Common myeloid progenitor, CD34-positive (primary cell): ENCODE measurements around the gene BNIPL.

ENCODE experiments used
- CTCF ChIA-PET: fragments of 350-600 bp; sonication (Branson Sonifier 250); formaldehyde crosslinking; loops from one replicate; lab custom pipeline; 2021; ENCODE audit warnings: antibody characterized with exemption; lab: Charles Lee
- POLR2A ChIA-PET: fragments of 350-600 bp; sonication (Branson Sonifier 250); formaldehyde crosslinking; loops from one replicate; lab custom pipeline; 2021; ENCODE audit warnings: antibody characterized with exemption; lab: Charles Lee
- DNase-seq, 3 donors: peaks; one replicate each; pipeline versions ENCODE4 v3.0.0 to v3.0.0-alpha.2; 2013
- H3K27ac ChIP-seq, 2 experiments: 1 replicate in 1 of 2; 2 replicates in 1 of 2; pipeline ENCODE4 v1.7.0; 2013; ENCODE audit warnings: inconsistent platforms in 2 of 2, low read length in 2 of 2, mild to moderate bottlenecking in 2 of 2, low read depth in 1 of 2, moderate library complexity in 1 of 2; ENCODE audit not compliant: severe bottlenecking in 2 of 2, insufficient read depth in 1 of 2, poor library complexity in 1 of 2
- H3K27me3 ChIP-seq, 5 experiments: replicated peaks in 2 of 5; 1 replicate in 3 of 5; 2 replicates in 2 of 5; pipeline versions ENCODE4 v1.6.1 to v1.7.0; 2013; ENCODE audit warnings: low read length in 4 of 5, mild to moderate bottlenecking in 2 of 5, moderate library complexity in 2 of 5, inconsistent platforms in 1 of 5; ENCODE audit not compliant: insufficient read depth in 5 of 5, control insufficient read depth in 4 of 5
- H3K36me3 ChIP-seq, 4 experiments: 1 replicate in 2 of 4; 2 replicates in 2 of 4; pipeline versions ENCODE4 v1.6.1 to v1.7.0; 2013; ENCODE audit warnings: low read length in 3 of 4, control low read depth in 1 of 4, mild to moderate bottlenecking in 1 of 4; ENCODE audit not compliant: control insufficient read depth in 4 of 4, insufficient read depth in 4 of 4
- H3K4me1 ChIP-seq, 4 experiments: 1 replicate in 3 of 4; 2 replicates in 1 of 4; pipeline versions ENCODE4 v1.6.1 to v1.7.1; 2013; ENCODE audit warnings: low read length in 3 of 4, mild to moderate bottlenecking in 3 of 4, control low read depth in 1 of 4, inconsistent platforms in 1 of 4, moderate library complexity in 1 of 4; ENCODE audit not compliant: control insufficient read depth in 4 of 4, insufficient read depth in 4 of 4; ENCODE audit errors: control extremely low read depth in 1 of 4
- H3K4me3 ChIP-seq, 7 experiments: 1 replicate in 4 of 7; 2 replicates in 3 of 7; pipeline versions ENCODE4 v1.5.1 to v1.7.0; 2013; ENCODE audit warnings: mild to moderate bottlenecking in 7 of 7, low read length in 6 of 7, moderate library complexity in 6 of 7, inconsistent platforms in 2 of 7, low read depth in 2 of 7, control low read depth in 1 of 7; ENCODE audit not compliant: insufficient read depth in 4 of 7, control insufficient read depth in 1 of 7; ENCODE audit errors: extremely low read depth in 1 of 7
- H3K9me3 ChIP-seq, 5 experiments: 1 replicate in 4 of 5; 2 replicates in 1 of 5; pipeline versions ENCODE4 v1.6.1 to v1.7.1; 2013; ENCODE audit warnings: low read length in 4 of 5, mild to moderate bottlenecking in 2 of 5, inconsistent platforms in 1 of 5, low read depth in 1 of 5, moderate library complexity in 1 of 5; ENCODE audit not compliant: control insufficient read depth in 4 of 5, insufficient read depth in 2 of 5; ENCODE audit errors: control extremely low read depth in 1 of 5
- WGBS: methylation state at CpG from one replicate; pipeline ENCODE4 v1.1.5; 2013; ENCODE audit not compliant: insufficient coverage; 5-methylcytosine and 5-hydroxymethylcytosine counted together

The BNIPL gene

DNA sequence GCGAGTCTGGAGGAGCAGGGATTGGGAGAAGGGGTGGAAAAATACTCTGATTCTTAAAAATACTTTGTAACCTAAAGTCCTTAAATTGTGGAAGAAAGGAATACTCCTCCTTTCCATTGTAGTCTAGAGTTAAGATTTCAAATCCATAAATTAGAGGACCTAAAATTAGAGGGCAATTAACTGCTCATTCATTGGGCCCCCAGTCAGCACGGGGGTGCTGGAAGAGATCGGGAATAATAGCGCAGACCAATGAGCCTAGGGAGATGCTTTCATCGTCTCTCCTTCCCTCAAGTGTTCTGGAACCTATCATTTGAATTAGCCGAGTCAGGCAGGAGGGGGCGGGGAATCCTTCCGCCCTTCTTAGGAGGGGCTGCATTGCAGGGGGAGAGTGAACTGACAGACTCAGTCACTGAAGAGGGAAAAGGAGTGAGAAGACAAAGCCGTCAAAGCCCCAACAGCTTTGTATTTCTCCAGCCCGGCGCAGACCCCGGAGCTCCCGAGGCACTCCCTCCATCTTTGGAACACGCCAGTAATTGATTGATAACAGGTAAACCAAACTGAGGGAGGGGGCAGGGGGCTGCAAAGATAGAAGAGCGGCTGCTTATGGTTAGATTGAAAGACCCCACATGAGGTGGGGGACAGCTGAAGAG, 23.7 kb downstream of the BNIPL start, which contains the start of gene MLLT11:
TSS of gene MLLT11 (plus strand) at position 391 of the 650 bp plus-strand sequence. CDS start 6,828 bp downstream, outside the sequence.
- peak within 1 kb of the TSS; percentile 66 to 98 (median 95) for H3K4me3 ChIP-seq
- ChIA-PET POLR2A (interaction anchor here (0.6 to 3.6 kb wide), 4 partner anchors 9 to 26 kb away, joined by 3 to 19 read pairs (median 4); partner anchors contain the start of gene GABPB2), CTCF (interaction anchor here (0.8 to 7.6 kb wide), 13 partner anchors 9 to 100 kb away, joined by 3 to 59 read pairs (median 4); partner anchors contain the start of genes C1orf56, GABPB2 and MINDY1)
- peak; percentile 55 to 71 (median 68) for DNase-seq
- H3K27ac ChIP-seq, result peak within 1 kb of the TSS; percentile 79 to 93
- H3K36me3 ChIP-seq, result peaks cover 0 to 19% (median 4%) of the 10 kb centered on the region in 4 experiments
- no peaks in the 10 kb centered on the region for H3K27me3 ChIP-seq
- H3K9me3 ChIP-seq, result no peaks in the 10 kb centered on the region
- peaks cover 18 to 64% (median 51%) of the 10 kb centered on the region in 4 experiments for H3K4me1 ChIP-seq
- WGBS, result 0% methylated on average over 12 of the region's 15 CpGs

DNA sequence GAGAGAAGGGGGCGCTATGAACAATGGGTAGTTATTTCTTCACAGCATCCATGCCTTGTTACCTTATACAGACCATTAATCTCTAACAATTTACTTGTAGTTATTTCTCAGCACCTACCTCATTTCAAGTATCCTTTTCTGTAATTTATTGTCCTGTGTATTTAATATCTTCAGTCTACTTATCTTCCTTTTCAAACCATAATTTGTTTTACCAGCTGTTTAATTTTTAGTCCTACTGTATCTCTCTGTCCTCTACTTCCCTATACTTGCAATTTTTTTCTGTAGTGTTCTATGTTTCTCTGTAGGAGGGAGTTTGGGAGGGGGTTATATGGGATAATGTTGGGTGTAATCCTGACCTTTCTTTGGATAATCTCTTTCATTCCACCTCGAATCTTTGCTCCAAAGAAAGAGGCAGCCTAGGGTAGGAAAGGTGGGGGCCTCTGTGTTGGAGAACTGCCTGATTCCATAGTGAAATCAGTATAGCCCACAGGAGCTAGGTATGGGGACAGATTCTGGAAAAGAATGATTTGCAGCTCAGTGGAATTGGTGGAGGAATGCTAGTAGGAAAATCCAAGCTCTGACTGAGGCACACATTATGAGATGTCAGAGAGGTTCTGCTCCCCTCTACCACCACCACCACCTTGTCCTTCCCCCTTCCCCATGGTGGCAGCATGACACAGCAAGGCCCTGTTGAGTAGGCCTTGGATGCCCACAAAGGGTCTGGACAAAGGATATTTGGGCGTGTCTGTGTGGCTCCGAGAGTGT, 24.5 kb downstream of the BNIPL start:
- Histone ChIP-seq H3K27me3 (no peaks in the 10 kb centered on the region), H3K27ac (peak overlapping the region in 1 of 2 experiments; percentile 93), H3K4me1 (peaks cover 18 to 62% (median 44%) of the 10 kb centered on the region in 4 experiments), H3K36me3 (peaks cover 0 to 13% (median 0%) of the 10 kb centered on the region in 4 experiments), H3K4me3 (peak overlapping the region; percentile 62 to 98 (median 95)), H3K9me3 (no peaks in the 10 kb centered on the region)
- ChIA-PET CTCF (interaction anchor here (0.6 to 7.6 kb wide), 14 partner anchors 8 to 97 kb away, joined by 3 to 59 read pairs (median 4); partner anchors contain the start of genes C1orf56, GABPB2 and MINDY1), POLR2A (interaction anchor here (0.6 to 3.6 kb wide), 3 partner anchors 10 to 809 kb away, joined by 3 to 19 read pairs (median 3); partner anchors contain the start of gene GABPB2)
- DNase-seq, result no peak
- 100% methylated on average over 1 of the region's 4 CpGs for WGBS

DNA sequence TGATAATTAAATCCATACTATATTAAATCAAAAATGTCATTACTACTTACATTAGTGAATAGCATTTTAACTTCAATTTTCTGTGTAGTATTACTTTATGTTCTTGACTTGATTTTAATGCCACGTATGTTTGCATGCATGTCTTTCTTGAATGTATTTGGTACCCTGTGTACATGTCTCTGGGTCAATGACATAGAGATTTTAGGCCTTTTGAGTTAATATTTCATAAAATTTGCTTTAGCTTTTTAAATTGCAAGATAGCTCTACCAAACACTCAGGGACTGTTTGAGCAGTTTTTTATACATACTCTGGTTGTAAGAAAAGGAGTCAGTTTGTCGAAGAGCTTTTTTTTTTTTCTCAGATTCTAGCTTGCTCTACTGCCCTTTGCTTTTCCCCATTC, 25.3 kb downstream of the BNIPL start:
- 100% methylated on average over 1 of the region's 2 CpGs for WGBS
- Histone ChIP-seq H3K36me3 (peaks cover 0 to 8% (median 2%) of the 10 kb centered on the region in 4 experiments), H3K4me1 (peaks cover 10 to 53% (median 36%) of the 10 kb centered on the region in 4 experiments), H3K4me3 (peak overlapping the region in 1 of 7 experiments; percentile 98), H3K9me3 (no peaks in the 10 kb centered on the region), H3K27ac (peak overlapping the region in 1 of 2 experiments; percentile 14), H3K27me3 (no peaks in the 10 kb centered on the region)
- ChIA-PET POLR2A (interaction anchor here (3.6 kb wide), 1 partner anchor 9 kb away, joined by 19 read pairs; the partner anchor contains the start of gene GABPB2), CTCF (interaction anchor here (0.6 to 7.6 kb wide), 13 partner anchors 9 to 415 kb away, joined by 3 to 59 read pairs (median 4); partner anchors contain the start of genes C1orf56, GABPB2 and MINDY1)
- no peak for DNase-seq

DNA sequence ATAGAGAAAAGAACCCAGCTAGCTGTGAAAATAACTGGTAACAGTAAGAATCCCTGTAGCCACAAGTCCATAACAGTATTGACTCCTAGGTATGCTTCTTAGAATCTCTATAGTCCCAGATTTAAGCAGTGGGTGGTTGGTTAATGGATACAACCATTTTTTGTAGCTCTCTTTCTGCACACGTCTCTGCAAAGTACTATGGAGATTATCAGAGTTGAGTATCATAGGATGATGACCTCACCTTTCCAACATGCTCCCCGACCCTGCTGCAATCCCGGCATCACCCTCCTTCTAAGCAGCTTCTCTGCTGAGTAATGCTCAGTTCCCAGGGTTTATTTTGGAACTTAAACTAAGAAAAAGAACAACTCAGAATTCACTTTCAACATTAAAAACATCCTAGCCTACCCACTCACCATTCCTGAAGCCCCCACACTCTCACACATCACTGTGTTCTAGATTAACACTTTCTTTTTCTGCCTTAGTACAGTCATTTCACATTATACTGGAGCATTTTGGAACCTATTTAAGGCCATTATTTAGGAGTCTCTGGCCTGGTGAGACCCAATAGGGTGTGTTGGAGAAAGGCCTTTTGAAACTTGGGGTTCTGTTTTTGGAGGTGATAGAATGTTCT, 26.5 kb downstream of the BNIPL start:
- peak overlapping the region in 1 of 2 experiments; percentile 16 for H3K27ac ChIP-seq
- no peak for DNase-seq
- H3K36me3 ChIP-seq, result peaks cover 0 to 8% (median 3%) of the 10 kb centered on the region in 4 experiments
- ChIA-PET POLR2A (no interaction called here), CTCF (interaction anchor here (0.7 to 4.3 kb wide), 5 partner anchors 12 to 37 kb away, joined by 3 to 22 read pairs (median 6); partner anchors contain the start of gene C1orf56)
- no peak overlapping the region for H3K4me3 ChIP-seq
- H3K9me3 ChIP-seq, result no peaks in the 10 kb centered on the region
- peaks cover 7 to 42% (median 24%) of the 10 kb centered on the region in 4 experiments for H3K4me1 ChIP-seq
- no peaks in the 10 kb centered on the region for H3K27me3 ChIP-seq
- 100% methylated on average over 3 of the region's 3 CpGs for WGBS

DNA sequence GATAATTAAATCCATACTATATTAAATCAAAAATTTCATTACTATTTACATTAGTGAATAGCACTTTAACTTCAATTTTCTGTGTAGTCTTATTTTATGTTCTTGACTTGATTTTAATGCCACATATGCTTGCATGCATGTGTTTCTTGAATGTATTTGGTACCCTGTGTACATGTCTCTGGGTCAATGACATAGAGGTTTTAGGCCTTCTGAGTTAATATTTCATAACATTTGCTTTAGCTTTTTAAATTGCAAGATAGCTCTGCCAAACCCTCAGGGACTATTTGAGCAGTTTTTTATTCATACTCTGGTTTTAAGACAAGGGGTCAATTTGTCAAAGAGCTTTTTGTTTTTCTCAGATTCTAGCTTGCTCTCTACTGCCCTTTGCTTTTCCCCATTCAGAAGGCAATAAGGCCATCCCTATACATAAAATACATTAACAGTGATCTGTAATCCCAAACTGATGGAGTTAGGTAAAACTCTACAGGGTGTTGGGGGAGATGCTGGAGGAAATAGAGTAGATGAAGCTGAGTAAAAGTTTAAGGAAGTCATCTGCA, 28.8 kb downstream of the BNIPL start:
- POLR2A ChIA-PET, result no interaction called here
- DNase-seq, result no peak
- CTCF ChIA-PET, result interaction anchor here (0.8 to 1.7 kb wide), 6 partner anchors 15 to 92 kb away, joined by 3 to 5 read pairs (median 4); partner anchors contain the start of gene TNFAIP8L2
- Histone ChIP-seq H3K4me3 (no peak overlapping the region), H3K27me3 (no peaks in the 10 kb centered on the region), H3K9me3 (no peaks in the 10 kb centered on the region), H3K4me1 (peaks cover 0 to 33% (median 22%) of the 10 kb centered on the region in 4 experiments), H3K36me3 (peaks cover 0 to 7% (median 4%) of the 10 kb centered on the region in 4 experiments), H3K27ac (no peak overlapping the region)

DNA sequence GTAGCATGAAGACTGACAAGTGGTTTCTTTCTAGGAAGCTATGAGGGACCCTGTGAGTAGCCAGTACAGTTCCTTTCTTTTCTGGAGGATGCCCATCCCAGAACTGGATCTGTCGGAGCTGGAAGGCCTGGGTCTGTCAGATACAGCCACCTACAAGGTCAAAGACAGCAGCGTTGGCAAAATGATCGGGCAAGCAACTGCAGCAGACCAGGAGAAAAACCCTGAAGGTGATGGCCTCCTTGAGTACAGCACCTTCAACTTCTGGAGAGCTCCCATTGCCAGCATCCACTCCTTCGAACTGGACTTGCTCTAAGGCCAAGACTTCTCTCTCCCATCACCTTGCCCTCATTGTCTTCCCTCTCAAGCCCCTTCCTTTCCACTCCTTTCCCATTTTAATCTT, 30.8 kb downstream of the BNIPL start:
- no peaks in the 10 kb centered on the region for H3K27me3 ChIP-seq
- H3K9me3 ChIP-seq, result no peaks in the 10 kb centered on the region
- CTCF ChIA-PET, result interaction anchor here (0.6 to 1.7 kb wide), 3 partner anchors 9 to 89 kb away, joined by 3 to 7 read pairs (median 3); partner anchors contain the start of gene CDC42SE1
- WGBS, result 98% methylated on average over 4 of the region's 4 CpGs
- peaks cover 0 to 25% (median 16%) of the 10 kb centered on the region in 4 experiments for H3K4me1 ChIP-seq
- no peak overlapping the region for H3K27ac ChIP-seq
- peaks cover 0 to 7% (median 4%) of the 10 kb centered on the region in 4 experiments for H3K36me3 ChIP-seq
- DNase-seq, result no peak
- no peak overlapping the region for H3K4me3 ChIP-seq
- POLR2A ChIA-PET, result no interaction called here
